WTC11 (cell line): ENCODE data around the gene FAF1. TPM values are rescaled to one million over a fixed set of nuclear protein-coding genes. Genes with fewer than 3 reads are reported as not detected.

ENCODE experiments used
- ATAC-seq: fragments of 200-7000 bp; cut with Tn5 transposase; 2 replicates; pipeline ENCODE4 v1.10.0; 2021; ENCODE audit warnings: mild to moderate bottlenecking, moderate library complexity
- CTCF ChIA-PET: fragments of 300-600 bp; sonication (Branson Sonifier 250); formaldehyde crosslinking; loops from one replicate; lab custom pipeline; 2021; ENCODE audit warnings: antibody characterized with exemption; lab: Charles Lee
- POLR2A ChIA-PET: fragments of 350-600 bp; sonication (Branson Sonifier 250); formaldehyde crosslinking; loops from one replicate; lab custom pipeline; 2021; ENCODE audit warnings: antibody characterized with exemption; lab: Charles Lee
- DNase-seq: peaks from one replicate; pipeline ENCODE4 v3.0.0; 2021; ENCODE audit warnings: low spot score
- H3K27ac Mint-ChIP-seq: 2 replicates; pipeline ENCODE4 v1.8.0; 2021; ENCODE audit warnings: mixed read lengths
- H3K27me3 Mint-ChIP-seq: 2 replicates; pipeline ENCODE4 v1.8.0; 2021; ENCODE audit warnings: low read depth, mild to moderate bottlenecking, moderate library complexity, mixed read lengths
- H3K36me3 Mint-ChIP-seq: 2 replicates; pipeline ENCODE4 v1.8.0; 2021; ENCODE audit warnings: mixed read lengths
- H3K4me1 Mint-ChIP-seq: 2 replicates; pipeline ENCODE4 v1.8.0; 2022; ENCODE audit warnings: mixed read lengths
- H3K4me3 Mint-ChIP-seq: 2 replicates; pipeline ENCODE4 v1.8.0; 2021; ENCODE audit warnings: mild to moderate bottlenecking, moderate library complexity, mixed read lengths
- H3K9me3 Mint-ChIP-seq: 2 replicates; pipeline ENCODE4 v1.8.0; 2021; ENCODE audit warnings: mixed read lengths
- ATF6 ChIP-seq: sonication (generic); formaldehyde crosslinking; IDR thresholded peaks from 2 replicates; pipeline ENCODE4 v1.8.1; 2023; ENCODE audit warnings: mild to moderate bottlenecking, missing genetic modification reagents
- CBFB ChIP-seq: sonication (generic); formaldehyde crosslinking; IDR thresholded peaks from 2 replicates; pipeline ENCODE4 v1.8.1; 2022; ENCODE audit warnings: mild to moderate bottlenecking, low read depth, missing genetic modification reagents
- EMX1 ChIP-seq: fragments of 250-450 bp; sonication (Bioruptor Pico); IDR thresholded peaks from 2 replicates; pipeline ENCODE4 v1.8.0; 2021; ENCODE audit warnings: mild to moderate bottlenecking
- ESRRA ChIP-seq: sonication (generic); formaldehyde crosslinking; IDR thresholded peaks from 2 replicates; pipeline ENCODE4 v1.8.1; 2022; ENCODE audit warnings: mild to moderate bottlenecking, missing genetic modification reagents, borderline replicate concordance
- ETV6 ChIP-seq: sonication (generic); formaldehyde crosslinking; IDR thresholded peaks from 2 replicates; pipeline ENCODE4 v1.8.1; 2022; ENCODE audit warnings: mild to moderate bottlenecking, missing genetic modification reagents
- FOXK1 ChIP-seq: sonication (generic); formaldehyde crosslinking; IDR thresholded peaks from 2 replicates; pipeline ENCODE4 v1.8.0; 2022; ENCODE audit warnings: mild to moderate bottlenecking, moderate library complexity, missing genetic modification reagents
- HMGA2 ChIP-seq: fragments of 250-450 bp; sonication (Bioruptor Pico); IDR thresholded peaks from 2 replicates; pipeline ENCODE4 v1.4.0; 2021; ENCODE audit warnings: mild to moderate bottlenecking, moderate library complexity
- IRF2 ChIP-seq: sonication (generic); formaldehyde crosslinking; IDR thresholded peaks from 2 replicates; pipeline ENCODE4 v1.8.0; 2022; ENCODE audit warnings: low read depth, missing genetic modification reagents, borderline replicate concordance
- JUN ChIP-seq: sonication (generic); formaldehyde crosslinking; IDR thresholded peaks from 2 replicates; pipeline ENCODE4 v1.8.0; 2023; ENCODE audit warnings: mild to moderate bottlenecking, missing genetic modification reagents
- KAT7 ChIP-seq: sonication (generic); formaldehyde crosslinking; IDR thresholded peaks from 2 replicates; pipeline ENCODE4 v1.8.1; 2023; ENCODE audit warnings: missing genetic modification reagents, mild to moderate bottlenecking, borderline replicate concordance
- MAX ChIP-seq: sonication (generic); formaldehyde crosslinking; IDR thresholded peaks from 2 replicates; pipeline ENCODE4 v1.8.0; 2022; ENCODE audit warnings: mild to moderate bottlenecking, missing genetic modification reagents
- NFATC4 ChIP-seq: fragments of 250-450 bp; sonication (Bioruptor Pico); IDR thresholded peaks from 2 replicates; pipeline ENCODE4 v1.9.0; 2021; ENCODE audit warnings: mild to moderate bottlenecking
- NFE2L1 ChIP-seq: sonication (generic); formaldehyde crosslinking; IDR thresholded peaks from 2 replicates; pipeline ENCODE4 v1.8.1; 2023; ENCODE audit warnings: missing genetic modification reagents
- SMAD4 ChIP-seq: sonication (generic); formaldehyde crosslinking; IDR thresholded peaks from 2 replicates; pipeline ENCODE4 v1.8.0; 2022; ENCODE audit warnings: mild to moderate bottlenecking, missing genetic modification reagents
- SOX15 ChIP-seq: fragments of 250-450 bp; sonication (Bioruptor Pico); IDR thresholded peaks from 2 replicates; pipeline ENCODE4 v1.9.0; 2021; ENCODE audit warnings: mild to moderate bottlenecking
- SP1 ChIP-seq: sonication (generic); formaldehyde crosslinking; conservative IDR thresholded peaks from 2 replicates; pipeline ENCODE4 v1.8.1; 2022; ENCODE audit warnings: missing genetic modification reagents
- TEAD1 ChIP-seq: sonication (generic); formaldehyde crosslinking; IDR thresholded peaks from 2 replicates; pipeline ENCODE4 v1.8.0; 2022; ENCODE audit warnings: mild to moderate bottlenecking, missing genetic modification reagents
- ZNF263 ChIP-seq: sonication (generic); formaldehyde crosslinking; IDR thresholded peaks from 2 replicates; pipeline ENCODE4 v1.8.1; 2022; ENCODE audit warnings: low read depth, mild to moderate bottlenecking, moderate library complexity, missing genetic modification reagents
- ZNF317 ChIP-seq: sonication (generic); formaldehyde crosslinking; IDR thresholded peaks from 2 replicates; pipeline ENCODE4 v1.8.1; 2023; ENCODE audit warnings: low read depth, mild to moderate bottlenecking, moderate library complexity, missing genetic modification reagents, borderline replicate concordance
- ZNF396 ChIP-seq: fragments of 250-450 bp; sonication (Bioruptor Pico); IDR thresholded peaks from 2 replicates; pipeline ENCODE4 v1.8.0; 2021; ENCODE audit warnings: mild to moderate bottlenecking, moderate library complexity, borderline replicate concordance
- ZNF425 ChIP-seq: fragments of 250-450 bp; sonication (Bioruptor Pico); conservative IDR thresholded peaks from 2 replicates; pipeline ENCODE4 v1.9.0; 2021; ENCODE audit warnings: mild to moderate bottlenecking
- ZNF671 ChIP-seq: fragments of 250-450 bp; sonication (Bioruptor Pico); IDR thresholded peaks from 2 replicates; pipeline ENCODE4 v1.8.0; 2021; ENCODE audit warnings: mild to moderate bottlenecking
- total RNA-seq: library from RNA; stranded (reverse); gene quantifications from 3 replicates; pipeline ENCODE4 v1.2.3, GENCODE V29; 2021

FAF1 gene
- total RNA-seq, 1 experiment from 2014 or later = 53.5 TPM

GRCh38 chr1:50425376-50426107 lies 534.5 kb downstream of the FAF1 start (continued):
- no peak for TF ChIP-seq ZNF671
- no peak for TF ChIP-seq ZNF263
- no peak for TF ChIP-seq CBFB (CRISPR knock-in tag)

GRCh38 chr1:50424884-50425375 lies 535.1 kb downstream of the FAF1 start:
- Mint-ChIP-seq H3K27me3 (peaks cover 100% of the 10 kb centered on the region), H3K27ac (no peak overlapping the region), H3K4me1 (peaks cover 68% of the 10 kb centered on the region), H3K4me3 (peak overlapping the region; percentile 75), H3K36me3 (peaks cover 7% of the 10 kb centered on the region), H3K9me3 (no peaks in the 10 kb centered on the region)
- ChIA-PET CTCF (interaction anchor here (1.1 to 3.8 kb wide), 5 partner anchors 10 to 279 kb away, joined by 3 to 16 read pairs (median 3); no protein-coding TSS in a partner anchor), POLR2A (no interaction called here)
- peak; percentile 35 for DNase-seq
- TF ChIP-seq MAX (CRISPR knock-in tag) = no peak
- ATAC-seq = no peak

- Mint-ChIP-seq H3K36me3 (peaks cover 7% of the 10 kb centered on the region), H3K27ac (no peak overlapping the region), H3K4me1 (peaks cover 70% of the 10 kb centered on the region), H3K9me3 (no peaks in the 10 kb centered on the region), H3K4me3 (peak overlapping the region; percentile 75), H3K27me3 (peaks cover 100% of the 10 kb centered on the region)
- TF ChIP-seq SOX15 = no peak
- no peak for TF ChIP-seq ATF6 (CRISPR knock-in tag)
- TF ChIP-seq ZNF263 = no peak
- TF ChIP-seq KAT7 (CRISPR knock-in tag) = no peak
- no peak for TF ChIP-seq EMX1
- no peak for TF ChIP-seq NFATC4 (CRISPR knock-in tag)
- TF ChIP-seq ZNF425 (CRISPR knock-in tag) = no peak
- TF ChIP-seq IRF2 (CRISPR knock-in tag) = no peak
- TF ChIP-seq ESRRA (CRISPR knock-in tag) = no peak
- TF ChIP-seq ZNF671 = no peak
- TF ChIP-seq NFE2L1 (CRISPR knock-in tag) = no peak
- no peak for TF ChIP-seq ZNF317 (CRISPR knock-in tag)
- no peak for TF ChIP-seq ETV6 (CRISPR knock-in tag)
- no peak for TF ChIP-seq FOXK1 (CRISPR knock-in tag)
- TF ChIP-seq JUN (CRISPR knock-in tag) = no peak
- no peak for TF ChIP-seq SP1 (CRISPR knock-in tag)
- TF ChIP-seq SMAD4 (CRISPR knock-in tag) = no peak
- no peak for TF ChIP-seq HMGA2 (CRISPR knock-in tag)
- no peak for TF ChIP-seq ZNF396 (CRISPR knock-in tag)
- no peak for TF ChIP-seq TEAD1 (CRISPR knock-in tag)
- ChIA-PET CTCF (interaction anchor here (1.1 to 3.8 kb wide), 5 partner anchors 9 to 280 kb away, joined by 3 to 16 read pairs (median 3); no protein-coding TSS in a partner anchor), POLR2A (no interaction called here)
- DNase-seq = peak; percentile 28
- ATAC-seq = no peak
Measured at GRCh38 chr1:50424045-50424883, 535.8 kb downstream of the FAF1 start.
